ENCODE results near the gene ARHGDIB.

GRCh38 chr12:14934511-14934910 lies 26.9 kb downstream of the ARHGDIB start:
- TF ChIP-seq, protein P1, sequence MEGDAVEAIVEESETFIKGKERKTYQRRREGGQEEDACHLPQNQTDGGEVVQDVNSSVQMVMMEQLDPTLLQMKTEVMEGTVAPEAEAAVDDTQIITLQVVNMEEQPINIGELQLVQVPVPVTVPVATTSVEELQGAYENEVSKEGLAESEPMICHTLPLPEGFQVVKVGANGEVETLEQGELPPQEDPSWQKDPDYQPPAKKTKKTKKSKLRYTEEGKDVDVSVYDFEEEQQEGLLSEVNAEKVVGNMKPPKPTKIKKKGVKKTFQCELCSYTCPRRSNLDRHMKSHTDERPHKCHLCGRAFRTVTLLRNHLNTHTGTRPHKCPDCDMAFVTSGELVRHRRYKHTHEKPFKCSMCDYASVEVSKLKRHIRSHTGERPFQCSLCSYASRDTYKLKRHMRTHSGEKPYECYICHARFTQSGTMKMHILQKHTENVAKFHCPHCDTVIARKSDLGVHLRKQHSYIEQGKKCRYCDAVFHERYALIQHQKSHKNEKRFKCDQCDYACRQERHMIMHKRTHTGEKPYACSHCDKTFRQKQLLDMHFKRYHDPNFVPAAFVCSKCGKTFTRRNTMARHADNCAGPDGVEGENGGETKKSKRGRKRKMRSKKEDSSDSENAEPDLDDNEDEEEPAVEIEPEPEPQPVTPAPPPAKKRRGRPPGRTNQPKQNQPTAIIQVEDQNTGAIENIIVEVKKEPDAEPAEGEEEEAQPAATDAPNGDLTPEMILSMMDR (IDR thresholded peaks at IDR 0.05): no peak
- TF ChIP-seq EP300 (IDR thresholded peaks at IDR 0.05) (no peak), POLR2AphosphoS5 (IDR thresholded peaks at IDR 0.05) (no peak)

Measured in stomach (tissue), 4 donors.